PC-3 (cell line): Measurements from ENCODE around the gene PCDHB7. TPM values are rescaled to one million over a fixed set of nuclear protein-coding genes. Genes with fewer than 3 reads are reported as not detected.
"Not testable (repeated sequence)": the region's sequence is repeated elsewhere in the genome, so short reads cannot be mapped to it uniquely, and the experiment has no call there.

Source experiments
- ATAC-seq: fragments of 200-7000 bp; cut with Tn5 transposase; 2 replicates; pipeline ENCODE4 v1.9.1; 2020; ENCODE audit warnings: mild to moderate bottlenecking, moderate library complexity
- Bru-seq: library from RNA; stranded (reverse); fragments of 400-500 nt; gene quantifications from one replicate; lab custom pipeline; 2021; lab: Mats Ljungman, UMichigan
- BruChase-seq, 2 experiments: library from RNA; stranded (reverse); fragments of 400-500 nt; gene quantifications; one replicate each; lab custom pipeline; 2021; lab: Mats Ljungman, UMichigan
- BruUV-seq: library from RNA; stranded (reverse); fragments of 400-500 nt; replicated peaks from 2 replicates; lab custom pipeline; 2021; lab: Mats Ljungman, UMichigan
- CTCF ChIA-PET: fragments of 300-600 bp; sonication (Branson Sonifier 250); formaldehyde crosslinking; loops from one replicate; lab custom pipeline; 2022; ENCODE audit warnings: antibody characterized with exemption; lab: Charles Lee
- POLR2A ChIA-PET: fragments of 300-600 bp; sonication (Branson Sonifier 250); formaldehyde crosslinking; loops from one replicate; lab custom pipeline; 2022; ENCODE audit warnings: antibody characterized with exemption; ENCODE audit not compliant: unreplicated experiment; lab: Charles Lee
- DNase-seq: peaks from one replicate; pipeline ENCODE4 v3.0.0-alpha.2; 2015
- H2AFZ ChIP-seq: fragments of 300-600 bp; sonication (generic); 2 replicates; pipeline ENCODE4 v1.6.0; 2016; ENCODE audit warnings: antibody characterized with exemption, low read length
- H3F3A ChIP-seq: fragments of 300-600 bp; sonication (generic); one replicate; pipeline ENCODE4 v1.6.0; 2017; ENCODE audit warnings: antibody characterized with exemption, low read length, control low read depth, mild to moderate bottlenecking; ENCODE audit not compliant: unreplicated experiment
- H3K27ac ChIP-seq: fragments of 300-600 bp; sonication (generic); 2 replicates; pipeline ENCODE4 v1.5.1; 2016; ENCODE audit warnings: mild to moderate bottlenecking, low read length
- H3K27me3 ChIP-seq: fragments of 300-600 bp; sonication (generic); 2 replicates; pipeline ENCODE4 v1.6.1; 2016; ENCODE audit warnings: low read length, mixed read lengths
- H3K36me3 ChIP-seq: fragments of 300-600 bp; sonication (generic); 2 replicates; pipeline ENCODE4 v1.6.1; 2016; ENCODE audit warnings: low read depth, mixed run types, low read length, mixed read lengths
- H3K4me1 ChIP-seq: fragments of 300-600 bp; sonication (generic); 2 replicates; pipeline ENCODE4 v1.5.1; 2016; ENCODE audit warnings: low read length; ENCODE audit not compliant: insufficient read depth
- H3K4me2 ChIP-seq: fragments of 300-600 bp; sonication (generic); 2 replicates; pipeline ENCODE4 v1.6.0; 2016; ENCODE audit warnings: low read length
- H3K4me3 ChIP-seq: fragments of 300-600 bp; sonication (generic); 2 replicates; pipeline ENCODE4 v1.5.1; 2016; ENCODE audit warnings: mild to moderate bottlenecking, low read length, mixed read lengths
- H3K79me2 ChIP-seq: fragments of 300-600 bp; sonication (generic); 2 replicates; pipeline ENCODE4 v1.6.1; 2017; ENCODE audit warnings: low read length, mixed read lengths
- H3K9ac ChIP-seq: fragments of 300-600 bp; sonication (generic); 2 replicates; pipeline ENCODE4 v1.6.0; 2016; ENCODE audit warnings: mild to moderate bottlenecking, low read length
- H3K9me2 ChIP-seq: fragments of 300-600 bp; sonication (generic); replicated peaks from 2 replicates; pipeline ENCODE4 v1.6.1; 2016; ENCODE audit warnings: mixed run types, low read length, mixed read lengths
- H3K9me3 ChIP-seq: fragments of 300-600 bp; sonication (generic); 2 replicates; pipeline ENCODE4 v1.6.1; 2016; ENCODE audit warnings: low read length, mixed read lengths
- H4K20me1 ChIP-seq: fragments of 300-600 bp; sonication (generic); 2 replicates; pipeline ENCODE4 v1.6.1; 2016; ENCODE audit warnings: low read length, mixed read lengths
- CTCF ChIP-seq: fragments of 300-600 bp; sonication (generic); conservative IDR thresholded peaks from 2 replicates; pipeline ENCODE4 v1.5.1; 2017; ENCODE audit warnings: antibody characterized with exemption, low read depth, mild to moderate bottlenecking, low read length
- EZH2 ChIP-seq: fragments of 300-600 bp; sonication (generic); IDR thresholded peaks from one replicate; pipeline ENCODE4 v1.6.1; 2017; ENCODE audit warnings: antibody characterized with exemption, mild to moderate bottlenecking, low read length; ENCODE audit not compliant: unreplicated experiment
- EZH2phosphoT487 ChIP-seq: fragments of 300-600 bp; sonication (generic); IDR thresholded peaks from 2 replicates; pipeline ENCODE4 v1.6.1; 2018; ENCODE audit warnings: mild to moderate bottlenecking, antibody characterized with exemption, low read length, borderline replicate concordance
- intact Hi-C: fragments of 100-400 bp; cut with micrococcal nuclease; formaldehyde crosslinking; loops from 2 replicates; pipeline ENCODE4 v1.9.0; 2023
- long read RNA-seq: library from polyadenylated mRNA; unstranded; transcript quantifications from one replicate; pipeline ENCODE4 v2.0.0, GENCODE V29; 2021; ENCODE audit not compliant: unreplicated experiment
- total RNA-seq: library from RNA; depleted of rRNA; stranded (reverse); fragments of >200 nt; gene quantifications from 2 replicates; pipeline ENCODE4 v1.2.3, GENCODE V29; 2014; rRNA removed

Gene PCDHB7
- total RNA-seq = 0.22 TPM in 1 of 2 replicates, not detected in the other
- Bru-seq, nascent RNA = percentile 23 among the genes with signal in this experiment
- BruChase-seq, experiment 1, labeled RNA remaining after a 6-hour chase = percentile 41 among the genes with signal in this experiment
- BruChase-seq, experiment 2, labeled RNA remaining after a 2-hour chase = percentile 47 among the genes with signal in this experiment
- long read RNA-seq, transcript PCDHB7-201 (1 exons, 3,765 nt) = major isoform, 5 of 5 reads
- long read RNA-seq, partial matches to known transcripts = 0 of 5 reads
- long read RNA-seq, other reads (novel, unspliced or antisense) = 0 of 5 reads

- H3K9me3 ChIP-seq = peaks cover 12% of the 10 kb centered on the region
- H4K20me1 ChIP-seq = no peaks in the 10 kb centered on the region
- H3K36me3 ChIP-seq = no peaks in the 10 kb centered on the region
- H3K79me2 ChIP-seq = no peaks in the 10 kb centered on the region
- no peak within 1 kb of the TSS for H3K4me2 ChIP-seq
- H3K9me2 ChIP-seq = no peaks in the 10 kb centered on the region
- H2AFZ ChIP-seq = no peak within 1 kb of the TSS
- H3K4me1 ChIP-seq = no peaks in the 10 kb centered on the region
- H3K27me3 ChIP-seq = no peaks in the 10 kb centered on the region
- CTCF ChIA-PET = interaction anchor here (0.6 kb wide), 1 partner anchor 291 kb away, joined by 4 read pairs; no protein-coding TSS in a partner anchor
- TF ChIP-seq EZH2phosphoT487 (no peak), CTCF (peak; percentile 45; the same call in 1 of the 2 replicates), EZH2 (no peak)
- ATAC-seq (no peak), DNase-seq (no peak)
- H3F3A ChIP-seq = no peaks in the 10 kb centered on the region
- intact Hi-C loops = no loop called here
- no TSS peak for BruUV-seq
- H3K27ac ChIP-seq = no peak within 1 kb of the TSS
- H3K4me3 ChIP-seq = no peak within 1 kb of the TSS
- POLR2A ChIA-PET = no interaction called here
- H3K9ac ChIP-seq = no peak within 1 kb of the TSS
These were observed at the start of gene PCDHB7 for GRCh38 chr5:141172381-141173204. TSS of gene PCDHB7 (plus strand) at chr5:141172644. CDS start at chr5:141172836, 192 bp downstream.

GRCh38 chr5:141123396-141124135 lies 48.9 kb upstream of the PCDHB7 start:
- ATAC-seq, BruUV-seq, H3K27ac ChIP-seq, intact Hi-C loops, H3K27me3 ChIP-seq, H3K79me2 ChIP-seq, H3K9me2 ChIP-seq, POLR2A ChIA-PET, H4K20me1 ChIP-seq, H3K4me1 ChIP-seq, H3K4me3 ChIP-seq, H2AFZ ChIP-seq, H3K9ac ChIP-seq, DNase-seq, CTCF ChIA-PET, H3K9me3 ChIP-seq, H3K36me3 ChIP-seq, H3K4me2 ChIP-seq, H3F3A ChIP-seq: not testable (repeated sequence)

GRCh38 chr5:141127305-141127704 lies 45.1 kb upstream of the PCDHB7 start:
- Histone ChIP-seq H3K36me3 (no peaks in the 10 kb centered on the region), H3K4me2 (no peak overlapping the region), H3K9me3 (no peaks in the 10 kb centered on the region), H3K4me3 (no peak overlapping the region), H3K9ac (no peak overlapping the region), H3K27me3 (no peaks in the 10 kb centered on the region), H3K4me1 (no peaks in the 10 kb centered on the region), H4K20me1 (no peaks in the 10 kb centered on the region), H3K9me2 (no peaks in the 10 kb centered on the region), H3K79me2 (no peaks in the 10 kb centered on the region), H3K27ac (no peak overlapping the region), H2AFZ (no peak overlapping the region), H3F3A (no peaks in the 10 kb centered on the region)
- peak; percentile 1 for DNase-seq
- ChIA-PET CTCF (no interaction called here), POLR2A (no interaction called here)
- BruUV-seq = no TSS peak
- intact Hi-C loops = no loop called here
- ATAC-seq = no peak; the same call in 1 of the 2 replicates
- TF ChIP-seq CTCF = no peak
